Measurements from ENCODE around the gene TRIM6. TPM values are rescaled to one million over a fixed set of nuclear protein-coding genes. Genes with fewer than 3 reads are reported as not detected.

The TRIM6 gene
- total and polyA plus RNA-seq, 9 of the 15 experiments (the other 6 are each of a cell fraction or from before 2014, with no cell fraction given), result 5.0 to 11.8 (median 8.7) TPM

DNA sequence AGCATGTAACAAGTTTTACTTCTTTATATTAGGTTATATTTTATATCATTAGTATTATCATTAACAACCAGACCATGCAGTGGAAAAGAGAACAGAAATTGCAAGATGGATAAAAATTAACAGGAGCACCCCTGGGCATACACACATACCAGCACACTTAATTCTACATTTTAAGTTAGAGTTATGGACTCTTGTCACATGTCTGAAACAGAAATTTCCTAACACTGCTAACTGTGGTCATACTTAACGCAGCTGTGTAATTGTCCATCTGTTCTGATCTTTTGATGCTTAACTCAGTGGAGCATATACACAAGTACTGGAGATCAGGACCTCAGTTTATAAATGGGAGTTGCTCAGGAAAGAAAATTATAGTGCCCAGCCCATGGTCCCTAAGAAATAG, 48.5 kb upstream of the TRIM6 start:
- H3K4me1 ChIP-seq (replicated peaks in 1 of 2; ENCODE audit: control insufficient read depth in 2 of 2, insufficient read depth in 2 of 2, low read length in 2 of 2), result peaks cover 0 to 6% of the 10 kb centered on the region in 2 experiments; a peak in 2 of 5 replicates
- CTCF ChIA-PET (ENCODE audit: low intra/inter-chr PET ratio), result no interaction called here
- WGBS (ENCODE audit: insufficient coverage, low coverage, missing lambda C conversion rate), result 44% methylated on average over 1 of the region's 1 CpG
- FAIRE-seq (no peak), DNase-seq (ENCODE audit: extremely low read depth in 1 of 4, low spot score in 3 of 4) (no peak), ATAC-seq (no peak)
- H3K27ac ChIP-seq (ENCODE audit: extremely low read depth, low read depth, low read length), result no peak overlapping the region
- BruUV-seq (replicated peaks), result no TSS peak
- no peak for TF ChIP-seq MBD2 (IDR thresholded peaks at IDR 0.05; ENCODE audit: borderline replicate concordance, low read depth)
- no peak for TF ChIP-seq RAD51 (IDR thresholded peaks at IDR 0.05; ENCODE audit: borderline replicate concordance, low read depth)
- no peak for TF ChIP-seq SMAD2 (IDR thresholded peaks at IDR 0.05; ENCODE audit: low read depth, low read length)
- no peak for TF ChIP-seq HDAC8 (tag; IDR thresholded peaks at IDR 0.05)
- TF ChIP-seq, protein P1, sequence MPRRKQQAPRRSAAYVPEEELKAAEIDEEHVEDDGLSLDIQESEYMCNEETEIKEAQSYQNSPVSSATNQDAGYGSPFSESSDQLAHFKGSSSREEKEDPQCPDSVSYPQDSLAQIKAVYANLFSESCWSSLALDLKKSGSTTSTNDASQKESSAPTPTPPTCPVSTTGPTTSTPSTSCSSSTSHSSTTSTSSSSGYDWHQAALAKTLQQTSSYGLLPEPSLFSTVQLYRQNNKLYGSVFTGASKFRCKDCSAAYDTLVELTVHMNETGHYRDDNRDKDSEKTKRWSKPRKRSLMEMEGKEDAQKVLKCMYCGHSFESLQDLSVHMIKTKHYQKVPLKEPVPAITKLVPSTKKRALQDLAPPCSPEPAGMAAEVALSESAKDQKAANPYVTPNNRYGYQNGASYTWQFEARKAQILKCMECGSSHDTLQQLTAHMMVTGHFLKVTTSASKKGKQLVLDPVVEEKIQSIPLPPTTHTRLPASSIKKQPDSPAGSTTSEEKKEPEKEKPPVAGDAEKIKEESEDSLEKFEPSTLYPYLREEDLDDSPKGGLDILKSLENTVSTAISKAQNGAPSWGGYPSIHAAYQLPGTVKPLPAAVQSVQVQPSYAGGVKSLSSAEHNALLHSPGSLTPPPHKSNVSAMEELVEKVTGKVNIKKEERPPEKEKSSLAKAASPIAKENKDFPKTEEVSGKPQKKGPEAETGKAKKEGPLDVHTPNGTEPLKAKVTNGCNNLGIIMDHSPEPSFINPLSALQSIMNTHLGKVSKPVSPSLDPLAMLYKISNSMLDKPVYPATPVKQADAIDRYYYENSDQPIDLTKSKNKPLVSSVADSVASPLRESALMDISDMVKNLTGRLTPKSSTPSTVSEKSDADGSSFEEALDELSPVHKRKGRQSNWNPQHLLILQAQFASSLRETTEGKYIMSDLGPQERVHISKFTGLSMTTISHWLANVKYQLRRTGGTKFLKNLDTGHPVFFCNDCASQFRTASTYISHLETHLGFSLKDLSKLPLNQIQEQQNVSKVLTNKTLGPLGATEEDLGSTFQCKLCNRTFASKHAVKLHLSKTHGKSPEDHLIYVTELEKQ (CRISPR knock-in tag; IDR thresholded peaks at IDR 0.05), result no peak
- no peak for TF ChIP-seq ZSCAN32 (CRISPR knock-in tag; IDR thresholded peaks at IDR 0.05)
- 0 out of 2 replicates have a peak overlapping the region, but pooled peaks have one; percentile 5 for H2AFZ ChIP-seq (ENCODE audit: low read depth, low read length)
- no peaks in the 10 kb centered on the region for H3K9me3 ChIP-seq (replicated peaks; ENCODE audit: control insufficient read depth, insufficient read depth, low read depth, low read length)
- in situ Hi-C loops (cut with MboI), result no loop called here
- POLR2A ChIA-PET, result interaction anchor here (1.0 to 1.1 kb wide), 2 partner anchors 12 to 17 kb away, joined by 3 to 4 read pairs; no protein-coding TSS in a partner anchor
- H3K9ac ChIP-seq (ENCODE audit: insufficient read depth in 1 of 2, low read depth in 2 of 2, low read length in 2 of 2), result no peak overlapping the region
- no peak overlapping the region for H3K4me2 ChIP-seq (ENCODE audit: insufficient read depth, low read length)
- no peak overlapping the region for H3K4me3 ChIP-seq
- H3K36me3 ChIP-seq (ENCODE audit: control insufficient read depth, insufficient read depth, low read length), result no peaks in the 10 kb centered on the region
- H3K27me3 ChIP-seq (ENCODE audit: control insufficient read depth in 2 of 2, insufficient read depth in 2 of 2, low read length in 2 of 2), result no peaks in the 10 kb centered on the region; a peak in 1 of 5 replicates
- H4K20me1 ChIP-seq (replicated peaks; ENCODE audit: control insufficient read depth, insufficient read depth, low read length), result no peaks in the 10 kb centered on the region
- no peaks in the 10 kb centered on the region for H3K79me2 ChIP-seq (ENCODE audit: control insufficient read depth, insufficient read depth, low read length)
- no peaks in the 10 kb centered on the region for H3K9me1 ChIP-seq (ENCODE audit: control insufficient read depth, insufficient read depth, low read length)
- intact Hi-C loops (cut with micrococcal nuclease), result no loop called here
